GM19452 (cell line): ENCODE measurements around the gene KMT2C.
"Not testable (repeated sequence)": the region's sequence is repeated elsewhere in the genome, so short reads cannot be mapped to it uniquely, and the experiment has no call there.

Source experiments
- ATAC-seq: cut with Tn5 transposase; IDR thresholded peaks from one replicate; pipeline ENCODE4 v1.9.1; 2021; ENCODE audit not compliant: unreplicated experiment

The KMT2C gene

DNA sequence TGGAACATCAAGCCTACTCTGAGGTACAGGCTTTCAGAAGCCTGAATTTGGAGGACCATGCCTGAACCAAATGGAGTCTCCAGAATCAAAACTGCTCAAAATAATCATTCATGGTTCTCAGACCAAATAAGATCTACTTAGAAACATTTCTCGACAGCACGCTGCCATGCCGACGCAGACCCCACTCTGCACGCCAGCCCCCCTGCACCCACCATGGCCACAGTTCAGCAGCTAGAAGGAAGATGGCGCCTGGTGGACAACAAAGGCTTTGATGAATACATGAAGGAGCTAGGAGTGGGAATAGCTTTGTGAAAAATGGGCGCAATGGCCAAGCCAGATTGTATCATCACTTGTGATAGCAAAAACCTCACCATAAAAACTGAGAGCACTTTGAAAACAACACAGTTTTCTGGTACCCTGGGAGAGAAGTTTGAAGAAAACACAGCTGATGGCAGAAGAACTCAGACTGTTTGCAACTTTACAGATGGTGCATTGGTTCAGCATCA is 6.6 kb upstream of the KMT2C start:
- ATAC-seq: no peak

DNA sequence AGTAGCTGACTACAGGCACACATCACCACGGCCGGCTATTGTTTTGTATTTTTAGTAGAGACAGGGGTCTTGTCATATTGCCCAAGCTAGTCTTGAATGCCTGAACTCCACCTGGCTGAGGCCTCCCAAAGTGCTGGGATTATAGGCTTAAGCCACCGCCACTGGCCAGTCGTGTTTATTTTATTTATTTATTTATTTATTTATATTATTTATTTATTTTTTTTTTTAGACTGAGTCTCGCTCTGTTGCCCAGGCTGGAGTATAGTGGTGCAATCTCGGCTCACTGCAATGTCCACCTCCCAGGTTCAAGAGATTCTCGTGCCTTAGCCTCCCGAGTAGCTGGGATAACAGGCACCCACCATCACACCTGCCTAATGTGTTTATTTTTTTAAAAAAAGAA is 6.0 kb upstream of the KMT2C start:
- ATAC-seq: not testable (repeated sequence)

DNA sequence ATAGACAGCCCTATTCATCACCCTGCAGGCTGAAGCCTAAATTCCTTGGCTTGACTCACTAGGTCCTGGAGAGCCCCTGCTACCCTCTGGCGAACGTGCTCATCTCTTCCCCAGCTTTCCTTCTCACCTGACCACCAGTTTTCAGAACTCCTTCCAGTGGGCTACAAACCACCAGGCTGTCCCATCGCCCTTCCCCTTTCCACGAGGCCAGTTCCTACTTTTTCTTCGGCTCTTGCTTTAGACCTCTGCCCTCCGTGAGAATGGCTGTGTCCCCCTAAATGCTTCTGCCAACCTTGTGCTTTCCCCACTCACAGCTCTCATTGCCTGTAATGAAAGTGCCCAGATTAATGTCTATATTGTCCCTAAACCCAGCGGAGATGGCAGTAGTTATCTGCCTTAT is 5.4 kb upstream of the KMT2C start:
- not testable (repeated sequence) for ATAC-seq

DNA sequence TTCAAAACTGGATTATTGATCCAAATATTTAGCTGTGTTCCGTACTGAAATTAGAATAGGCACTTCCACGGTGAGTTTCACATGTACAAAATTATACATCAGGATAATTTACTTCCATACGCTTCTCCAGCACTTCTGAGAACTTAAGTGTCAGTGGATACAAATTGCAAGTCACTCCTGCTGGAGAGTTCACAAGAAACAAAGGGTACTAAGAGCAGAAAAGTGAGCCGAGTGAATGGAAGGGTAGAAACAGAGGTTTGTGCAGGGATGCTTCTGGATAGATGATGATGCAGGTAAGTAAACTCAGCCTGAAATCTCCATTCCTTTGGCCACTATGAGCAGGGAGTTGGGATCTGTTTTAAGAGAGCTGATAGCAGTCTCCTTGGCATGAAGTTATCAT is 2.2 kb upstream of the KMT2C start:
- not testable (repeated sequence) for ATAC-seq

- not testable (repeated sequence) for ATAC-seq
Observed at GRCh38 chr7:152436931-152437575, 1.2 kb upstream of the KMT2C start.

- peak; percentile 45 for ATAC-seq
Observed at GRCh38 chr7:152436111-152436930, 518 bp upstream of the KMT2C start.

DNA sequence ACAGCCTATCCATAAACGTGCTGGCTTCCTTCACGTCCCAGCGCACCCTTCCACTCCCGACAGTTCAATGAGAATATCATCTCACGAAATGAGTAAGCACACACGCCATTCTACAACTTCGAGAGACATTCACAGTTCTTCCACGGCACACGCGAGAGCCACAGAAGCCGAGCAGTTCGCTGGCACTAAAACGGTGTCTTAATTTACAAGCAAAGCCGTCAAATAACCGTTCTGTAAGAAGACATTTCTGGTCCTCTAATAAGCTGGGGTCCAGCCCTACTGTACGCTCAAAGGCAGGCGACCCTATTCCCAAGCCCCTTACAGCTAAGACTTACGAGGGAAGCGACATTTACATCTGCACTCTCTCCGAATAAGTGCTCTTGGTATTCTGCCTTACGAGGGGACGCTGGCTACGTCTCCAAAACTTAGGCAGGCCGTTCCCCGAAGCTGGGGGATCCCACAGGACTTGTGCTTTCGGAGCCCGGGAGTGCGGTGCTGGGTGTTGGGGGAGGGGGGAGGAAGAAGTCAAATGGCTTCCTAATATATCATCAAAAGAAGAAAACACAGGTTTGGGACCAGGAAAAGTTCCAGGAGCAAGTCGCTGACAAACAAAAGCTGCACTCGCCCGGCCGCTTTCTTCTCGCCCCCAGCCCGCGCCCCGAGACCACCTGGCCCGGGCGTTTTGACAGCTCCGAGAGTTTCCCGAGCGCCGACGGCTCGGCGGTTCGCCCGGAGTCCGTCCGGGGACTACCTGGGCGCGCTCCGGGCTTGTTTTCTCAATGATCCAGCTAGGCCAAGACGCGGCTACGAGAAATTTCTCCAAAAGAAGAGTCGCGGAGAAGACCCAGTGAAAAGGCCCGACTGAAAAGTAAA is 1.1 kb downstream of the KMT2C start:
- ATAC-seq: peak; percentile 33

DNA sequence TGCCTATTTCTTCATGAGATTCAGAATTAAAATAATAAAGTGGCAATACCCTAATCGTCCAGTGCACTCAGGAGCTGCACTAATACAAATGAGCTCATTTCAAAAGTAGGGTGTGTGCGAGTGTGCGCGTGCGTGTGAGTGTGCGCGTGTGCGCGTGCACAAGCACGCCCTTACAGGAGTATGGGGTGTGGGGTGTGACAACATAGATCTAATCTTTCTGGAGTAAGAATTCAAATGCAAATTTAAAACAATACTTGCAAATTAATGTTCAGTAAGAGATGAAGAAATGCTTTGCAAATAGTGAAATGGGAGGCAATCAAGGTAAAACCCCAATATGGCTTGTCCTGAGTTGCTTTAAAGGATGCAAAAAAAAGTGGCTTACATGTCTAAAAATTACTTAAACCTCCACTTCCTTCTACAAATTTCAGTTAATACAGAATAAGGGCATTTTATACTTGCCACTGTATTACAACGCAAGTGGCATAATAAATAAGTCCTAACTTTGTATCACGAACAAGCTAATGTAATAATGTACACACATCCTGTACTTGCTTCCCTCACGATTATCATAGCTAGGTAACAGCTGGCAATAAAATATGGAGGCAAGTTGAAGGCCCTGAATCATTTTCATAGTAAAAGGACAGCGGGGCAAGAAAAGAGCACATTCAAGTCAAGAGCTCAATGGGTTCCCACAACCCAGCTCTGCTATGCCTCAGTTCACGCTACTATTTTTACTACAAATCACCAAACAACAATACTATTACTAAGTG is 1.9 kb downstream of the KMT2C start:
- peak; percentile 17 for ATAC-seq

DNA sequence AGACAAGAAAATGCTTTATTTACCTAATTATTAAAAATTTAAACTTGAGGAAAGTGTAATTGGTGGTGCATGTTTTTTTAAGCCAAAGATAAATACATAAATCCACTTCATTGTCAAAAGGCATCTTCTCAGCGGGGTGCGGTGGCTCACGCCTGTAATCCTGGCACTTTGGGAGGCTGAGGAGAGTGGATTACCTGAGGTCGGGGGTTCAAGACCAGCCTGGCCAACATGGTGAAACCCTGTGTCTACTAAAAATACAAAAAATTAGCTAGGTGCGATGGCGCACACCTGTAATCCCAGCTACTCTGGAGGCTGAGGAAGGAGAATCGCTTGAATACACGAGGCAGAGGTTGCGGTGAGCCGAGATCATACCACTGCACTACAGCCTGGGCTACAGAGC is 3.1 kb downstream of the KMT2C start:
- not testable (repeated sequence) for ATAC-seq

DNA sequence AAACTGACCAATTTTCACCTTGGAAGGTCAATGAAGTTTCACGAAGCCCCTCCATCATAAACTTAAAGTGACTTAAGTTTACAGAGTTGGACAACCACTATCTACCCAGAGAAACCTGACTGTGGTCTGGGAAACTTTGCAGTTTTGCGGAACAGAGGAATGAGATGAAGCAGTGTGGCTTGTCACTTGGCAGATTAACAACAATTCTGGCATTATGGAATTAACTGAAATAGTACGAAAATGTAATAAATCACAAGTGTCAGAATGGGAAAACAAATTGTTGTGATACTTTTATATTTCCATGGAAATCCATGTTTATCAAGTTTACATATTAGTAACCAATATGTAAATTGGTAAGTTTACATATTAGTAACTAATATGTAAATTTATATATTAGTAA is 4.9 kb downstream of the KMT2C start:
- no peak for ATAC-seq

DNA sequence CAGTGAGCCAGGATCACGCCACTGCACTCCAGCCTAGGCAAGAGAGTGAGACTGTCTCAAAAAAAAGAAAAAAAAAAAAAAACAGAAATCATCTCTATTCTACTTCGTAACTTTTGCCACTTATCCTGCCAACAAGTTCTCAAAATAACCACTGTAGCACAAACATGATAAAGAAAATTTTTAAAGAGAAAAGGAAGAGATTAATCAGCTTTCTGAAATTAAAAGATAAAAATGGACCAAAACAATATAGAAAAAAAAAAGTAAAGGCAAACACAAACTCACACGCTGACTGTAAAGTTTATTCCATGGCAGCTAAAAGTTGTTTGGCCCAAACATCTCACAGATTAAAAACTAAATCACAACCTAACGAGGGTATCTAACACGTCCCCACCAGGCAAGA is 5.7 kb downstream of the KMT2C start:
- ATAC-seq: not testable (repeated sequence)

- no peak for ATAC-seq
Observed at GRCh38 chr7:152424348-152425108, 11.3 kb downstream of the KMT2C start.

DNA sequence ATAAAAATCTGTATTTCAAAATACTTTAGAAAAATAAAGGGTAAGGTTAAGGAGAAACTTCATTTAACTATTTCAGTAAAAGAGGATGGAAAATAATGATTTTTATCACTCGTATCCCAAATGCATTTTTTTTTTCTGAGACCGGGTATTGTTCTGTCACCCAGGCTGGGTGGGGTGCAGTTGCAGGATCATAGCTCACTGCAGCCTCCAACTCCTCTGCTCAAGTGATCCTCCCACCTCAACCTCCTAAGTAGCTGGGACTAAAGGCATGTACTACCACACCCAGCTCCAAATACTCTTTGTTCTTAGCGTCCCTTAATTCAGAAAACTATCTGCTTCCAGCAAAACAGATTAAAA is 11.8 kb downstream of the KMT2C start:
- ATAC-seq: no peak

DNA sequence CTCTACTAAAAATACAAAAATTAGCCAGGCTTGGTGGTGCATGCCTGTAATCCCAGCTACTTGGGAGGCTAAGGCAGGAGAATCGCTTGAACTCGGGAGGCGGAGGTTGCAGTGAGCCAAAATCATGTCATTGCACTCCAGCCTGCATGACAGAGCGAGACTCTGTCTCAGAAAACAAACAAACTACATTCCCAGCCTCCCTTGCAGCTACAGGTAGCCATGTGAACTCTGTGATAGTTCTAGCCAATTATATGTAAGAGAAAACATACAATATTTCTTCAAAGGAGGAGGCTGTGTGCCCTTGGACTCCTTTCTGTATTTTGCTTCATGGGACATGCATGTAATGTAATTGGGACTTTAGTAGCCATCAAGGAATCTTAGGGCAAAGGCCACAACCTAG is 12.6 kb downstream of the KMT2C start:
- ATAC-seq: not testable (repeated sequence)

- ATAC-seq: not testable (repeated sequence)
Observed at GRCh38 chr7:152420950-152421349, 14.9 kb downstream of the KMT2C start.

DNA sequence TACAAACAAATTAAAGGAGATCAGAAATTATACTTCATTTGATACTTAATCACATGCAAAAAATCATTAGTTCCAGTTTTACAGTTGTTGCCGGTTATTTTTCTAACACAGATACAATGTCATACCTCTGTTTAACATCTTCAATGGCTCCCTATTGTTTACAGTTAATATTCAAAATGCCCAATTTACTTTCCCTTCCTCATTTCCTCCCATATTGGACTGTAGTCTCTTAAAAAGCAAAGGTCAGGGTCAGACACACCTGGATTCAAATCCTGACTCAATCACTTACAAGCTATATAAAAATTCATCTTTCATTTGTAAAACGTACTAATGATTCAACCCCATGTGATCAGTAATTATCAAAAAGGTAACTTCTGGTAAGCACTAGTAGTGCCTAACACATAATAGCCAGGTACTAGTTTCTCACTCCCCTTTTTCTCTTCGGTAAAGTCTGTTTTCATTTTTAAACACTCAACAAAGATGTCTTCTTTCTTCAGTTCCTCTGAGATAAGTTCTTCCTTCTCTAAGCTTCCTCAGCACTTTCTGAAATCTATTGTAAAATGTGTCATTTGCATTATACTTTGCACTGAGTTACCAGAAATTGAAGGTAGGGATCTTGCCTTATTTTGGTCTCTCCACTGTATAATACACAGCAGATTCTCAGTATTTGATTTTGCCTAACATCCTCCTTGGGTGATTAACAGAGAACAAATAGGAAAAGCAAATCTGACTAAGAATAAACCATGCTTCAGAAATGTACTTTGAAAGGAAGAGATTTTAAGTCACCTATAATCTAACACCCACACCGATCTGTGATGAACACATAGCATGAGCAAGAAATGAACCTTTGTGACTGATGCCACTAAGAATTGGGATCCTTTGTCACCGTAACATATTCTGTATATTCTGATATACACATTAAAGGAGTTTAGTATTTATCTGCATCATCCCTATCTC is 16.1 kb downstream of the KMT2C start:
- no peak for ATAC-seq

GRCh38 chr7:152414779-152415178 is 21.0 kb downstream of the KMT2C start:
- no peak for ATAC-seq

DNA sequence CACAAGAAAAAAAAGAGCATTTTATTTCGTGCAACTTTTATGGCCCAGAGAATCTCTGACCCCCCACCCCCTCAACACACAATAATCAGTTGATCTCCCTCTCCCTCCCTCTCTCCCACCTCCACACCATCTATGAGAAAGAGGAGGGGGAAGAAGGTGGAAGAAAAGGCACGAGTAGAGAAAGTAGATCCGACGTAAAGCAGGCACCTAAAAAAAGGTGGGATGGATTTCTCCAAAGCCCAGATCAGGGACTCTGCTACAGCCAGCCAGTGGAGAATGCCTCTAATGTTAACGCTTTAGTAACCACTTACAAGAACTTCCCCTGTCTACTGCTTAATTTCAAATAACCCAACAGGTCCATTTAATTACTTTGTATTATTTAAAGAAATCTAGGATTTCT is 24.4 kb downstream of the KMT2C start:
- ATAC-seq: no peak

GRCh38 chr7:152406491-152406890 is 29.3 kb downstream of the KMT2C start:
- ATAC-seq: no peak
